ENCODE measurements around the gene SCGB1D1.
"Not testable (repeated sequence)": the region's sequence is repeated elsewhere in the genome, so short reads cannot be mapped to it uniquely, and the experiment has no call there.

SCGB1D1 gene

GRCh38 chr11:62169448-62169847 lies 20.6 kb upstream of the SCGB1D1 start:
- no peak for DNase-seq

GRCh38 chr11:62169935-62170334 lies 20.1 kb upstream of the SCGB1D1 start:
- no peak for DNase-seq

GRCh38 chr11:62171261-62171723 lies 18.7 kb upstream of the SCGB1D1 start:
- peak; percentile 57 to 72 for DNase-seq

GRCh38 chr11:62172294-62172693 lies 17.7 kb upstream of the SCGB1D1 start:
- DNase-seq = no peak

GRCh38 chr11:62176766-62177165 lies 13.2 kb upstream of the SCGB1D1 start:
- no peak for DNase-seq

- DNase-seq = no peak
These were observed 10.0 kb upstream of the SCGB1D1 start for GRCh38 chr11:62179995-62180394.

GRCh38 chr11:62181097-62181496 lies 8.9 kb upstream of the SCGB1D1 start:
- no peak for DNase-seq

- DNase-seq = no peak
These were observed 7.7 kb upstream of the SCGB1D1 start for GRCh38 chr11:62182147-62182891.

GRCh38 chr11:62186195-62186594 lies 3.8 kb upstream of the SCGB1D1 start:
- DNase-seq = no peak

GRCh38 chr11:62193952-62194351 lies 3.9 kb downstream of the SCGB1D1 start:
- DNase-seq = no peak

- DNase-seq = not testable (repeated sequence)
These were observed 5.0 kb downstream of the SCGB1D1 start for GRCh38 chr11:62195010-62195409.

GRCh38 chr11:62195945-62196344 lies 5.9 kb downstream of the SCGB1D1 start:
- DNase-seq = no peak

- not testable (repeated sequence) for DNase-seq
These were observed 7.4 kb downstream of the SCGB1D1 start for GRCh38 chr11:62197400-62197799.

- no peak for DNase-seq
These were observed 11.4 kb downstream of the SCGB1D1 start for GRCh38 chr11:62201376-62201775.

- no peak for DNase-seq
These were observed 12.9 kb downstream of the SCGB1D1 start for GRCh38 chr11:62202910-62203309.

- DNase-seq = no peak
These were observed 14.4 kb downstream of the SCGB1D1 start for GRCh38 chr11:62204430-62204829.

GRCh38 chr11:62205441-62205840 lies 15.4 kb downstream of the SCGB1D1 start:
- DNase-seq = no peak

- DNase-seq = not testable (repeated sequence)
These were observed 16.5 kb downstream of the SCGB1D1 start for GRCh38 chr11:62206276-62207066.

GRCh38 chr11:62208785-62209144 lies 18.7 kb downstream of the SCGB1D1 start:
- no peak for DNase-seq

- DNase-seq = no peak
These were observed 27.3 kb downstream of the SCGB1D1 start for GRCh38 chr11:62217191-62217748.

- DNase-seq = no peak
These were observed 31.5 kb downstream of the SCGB1D1 start for GRCh38 chr11:62221498-62221897.

- DNase-seq = no peak
These were observed 33.1 kb downstream of the SCGB1D1 start for GRCh38 chr11:62223095-62223494.

- DNase-seq = no peak
These were observed 43.7 kb downstream of the SCGB1D1 start for GRCh38 chr11:62233730-62234129.

- no peak for DNase-seq
These were observed 46.2 kb downstream of the SCGB1D1 start for GRCh38 chr11:62236187-62236586.
